Peyer's patch (tissue), 4 donors: ENCODE measurements around the gene ZNF784. TPM values are rescaled to one million over a fixed set of nuclear protein-coding genes. Genes with fewer than 3 reads are reported as not detected.

Source experiments
- DNase-seq, 3 donors: peaks; one replicate each; pipeline ENCODE4 v3.0.0-alpha.2; 2017 to 2019
- H3K27ac ChIP-seq, 4 donors: fragments of 200-600 bp; sonication (generic); one replicate each; pipeline ENCODE4 v1.5.1; 2016 to 2019
- H3K27me3 ChIP-seq, 2 donors: fragments of 200-600 bp; sonication (generic); one replicate each; pipeline ENCODE4 v1.5.1; 2019
- H3K36me3 ChIP-seq, 3 donors: fragments of 200-600 bp; sonication (generic); one replicate each; pipeline ENCODE4 v1.5.1; 2016 to 2019
- H3K4me1 ChIP-seq, 4 donors: fragments of 200-600 bp; sonication (generic); one replicate each; pipeline ENCODE4 v1.5.1; 2016 to 2019
- H3K4me3 ChIP-seq, 4 donors: fragments of 200-600 bp; sonication (generic); 1 replicate in 3 of 4; 2 replicates in 1 of 4; pipeline ENCODE4 v1.5.1; 2016 to 2019; ENCODE audit warnings: mild to moderate bottlenecking in 1 of 4
- H3K9me3 ChIP-seq, 4 donors: fragments of 200-600 bp; sonication (generic); one replicate each; pipeline ENCODE4 v1.5.1; 2016 to 2019; ENCODE audit warnings: mild to moderate bottlenecking in 1 of 4
- POLR2A ChIP-seq, 2 donors: fragments of 450-650 bp; IDR thresholded peaks; one replicate each; pipeline ENCODE4 v1.5.1; 2017; ENCODE audit warnings: antibody characterized with exemption in 2 of 2, mild to moderate bottlenecking in 2 of 2, moderate library complexity in 2 of 2
- total RNA-seq, 4 donors: library from RNA; depleted of rRNA; stranded (reverse); fragments of >200 nt; gene quantifications; one replicate each; pipeline ENCODE4 v1.1.0, GENCODE V29; 2016
- TF ChIP-seq, protein P1 (sequence below), 6 experiments: fragments of 450-650 bp in 4 of 6; fragments of 200-600 bp in 2 of 6; sonication (generic) in 1 of 6; IDR thresholded peaks; one replicate each; pipeline ENCODE4 v1.5.1; 2017 to 2019; ENCODE audit warnings: antibody characterized with exemption in 6 of 6, mild to moderate bottlenecking in 3 of 6, moderate library complexity in 1 of 6

The ZNF784 gene
- total RNA-seq, 4 donors from 2014 or later: 6.0 to 18.3 (median 12.3) TPM

DNA sequence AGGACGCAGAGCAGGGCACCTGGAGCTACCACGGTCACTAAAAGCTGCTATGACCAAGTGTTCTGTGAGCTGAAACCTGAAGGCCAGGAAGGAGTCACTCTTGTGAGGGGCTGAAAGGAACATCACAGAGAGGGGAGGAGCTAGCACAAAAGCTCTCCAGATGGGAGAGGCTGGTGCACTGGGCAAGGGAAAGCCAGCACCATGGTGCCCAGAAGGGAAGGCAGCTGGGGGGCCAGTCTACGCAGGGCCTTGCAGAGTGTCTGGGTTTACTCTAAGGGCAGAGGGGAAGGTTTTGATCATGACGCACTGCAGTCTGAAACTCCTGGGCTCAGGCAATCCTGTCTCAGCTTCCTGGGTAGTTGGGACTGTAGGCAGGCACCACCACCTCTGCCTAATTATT, 12.4 kb upstream of the ZNF784 start:
- H3K27me3 ChIP-seq: no peaks in the 10 kb centered on the region
- DNase-seq: no peak
- peaks cover 6 to 49% (median 13%) of the 10 kb centered on the region in 4 donors for H3K4me1 ChIP-seq
- no peak overlapping the region for H3K4me3 ChIP-seq
- H3K9me3 ChIP-seq: no peaks in the 10 kb centered on the region
- no peak overlapping the region for H3K27ac ChIP-seq
- peaks cover 0 to 6% (median 0%) of the 10 kb centered on the region in 3 donors for H3K36me3 ChIP-seq
- no peak for TF ChIP-seq POLR2A (IDR thresholded peaks at IDR 0.05)
- TF ChIP-seq, protein P1, sequence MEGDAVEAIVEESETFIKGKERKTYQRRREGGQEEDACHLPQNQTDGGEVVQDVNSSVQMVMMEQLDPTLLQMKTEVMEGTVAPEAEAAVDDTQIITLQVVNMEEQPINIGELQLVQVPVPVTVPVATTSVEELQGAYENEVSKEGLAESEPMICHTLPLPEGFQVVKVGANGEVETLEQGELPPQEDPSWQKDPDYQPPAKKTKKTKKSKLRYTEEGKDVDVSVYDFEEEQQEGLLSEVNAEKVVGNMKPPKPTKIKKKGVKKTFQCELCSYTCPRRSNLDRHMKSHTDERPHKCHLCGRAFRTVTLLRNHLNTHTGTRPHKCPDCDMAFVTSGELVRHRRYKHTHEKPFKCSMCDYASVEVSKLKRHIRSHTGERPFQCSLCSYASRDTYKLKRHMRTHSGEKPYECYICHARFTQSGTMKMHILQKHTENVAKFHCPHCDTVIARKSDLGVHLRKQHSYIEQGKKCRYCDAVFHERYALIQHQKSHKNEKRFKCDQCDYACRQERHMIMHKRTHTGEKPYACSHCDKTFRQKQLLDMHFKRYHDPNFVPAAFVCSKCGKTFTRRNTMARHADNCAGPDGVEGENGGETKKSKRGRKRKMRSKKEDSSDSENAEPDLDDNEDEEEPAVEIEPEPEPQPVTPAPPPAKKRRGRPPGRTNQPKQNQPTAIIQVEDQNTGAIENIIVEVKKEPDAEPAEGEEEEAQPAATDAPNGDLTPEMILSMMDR (IDR thresholded peaks at IDR 0.05): no peak

DNA sequence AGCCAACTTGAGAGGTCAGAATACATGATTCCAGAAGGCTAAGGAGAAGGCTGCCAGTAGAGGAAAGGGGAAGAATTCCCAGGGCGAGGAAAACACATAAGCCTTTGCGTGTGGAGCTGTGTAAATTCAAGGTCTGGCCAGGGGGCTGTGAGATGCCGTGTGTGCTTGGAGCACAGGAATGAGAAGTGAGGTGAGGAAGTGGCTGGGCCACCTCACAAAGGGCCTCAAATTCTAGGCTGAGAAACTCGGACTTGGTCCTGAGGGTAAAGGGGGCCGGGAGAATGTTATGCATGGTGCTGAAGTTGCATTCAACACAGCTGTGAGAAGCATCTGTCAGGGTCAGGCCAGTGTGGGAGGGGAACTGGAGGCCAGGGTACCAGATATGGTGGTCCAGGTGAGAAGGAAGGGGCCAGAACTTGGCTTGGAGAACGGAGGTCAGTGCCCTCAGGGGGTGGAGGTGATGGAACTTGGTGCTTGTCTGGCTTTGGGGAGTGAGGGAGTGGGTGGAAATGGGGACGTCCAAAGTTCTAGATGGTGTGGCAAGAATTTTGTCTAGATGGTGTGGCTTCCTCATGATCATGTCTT, 11.6 kb upstream of the ZNF784 start:
- H3K27me3 ChIP-seq: no peaks in the 10 kb centered on the region
- peak overlapping the region; percentile 64 to 98 (median 89) for H3K4me3 ChIP-seq
- H3K27ac ChIP-seq: peak overlapping the region; percentile 91 to 99 (median 96)
- H3K36me3 ChIP-seq: peaks cover 0 to 6% (median 0%) of the 10 kb centered on the region in 3 donors
- H3K9me3 ChIP-seq: no peaks in the 10 kb centered on the region
- TF ChIP-seq, protein P1 (IDR thresholded peaks at IDR 0.05): no peak
- no peak for DNase-seq
- peaks cover 6 to 44% (median 13%) of the 10 kb centered on the region in 4 donors for H3K4me1 ChIP-seq

DNA sequence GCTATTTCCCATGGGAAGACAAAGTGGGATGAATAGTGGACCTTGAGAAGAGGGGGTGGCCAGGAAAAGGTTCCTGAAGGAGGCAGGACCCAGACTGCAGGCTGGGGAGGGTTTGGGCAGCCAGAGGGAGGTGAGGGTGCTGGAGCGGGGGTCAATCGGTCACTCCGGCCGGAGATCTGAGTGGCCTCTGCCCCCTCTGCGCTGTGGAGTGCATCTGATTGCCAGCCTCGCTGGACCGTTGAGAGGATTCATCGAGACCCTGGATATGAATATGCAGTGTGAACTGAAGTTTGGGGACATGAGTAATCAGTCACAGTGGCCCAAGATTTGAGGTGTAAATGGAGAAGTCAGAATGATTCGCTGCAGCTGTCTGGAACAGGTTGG, 11.0 kb upstream of the ZNF784 start:
- no peak for DNase-seq
- H3K27ac ChIP-seq: peak overlapping the region; percentile 91 to 99 (median 96)
- peaks cover 0 to 6% (median 0%) of the 10 kb centered on the region in 3 donors for H3K36me3 ChIP-seq
- TF ChIP-seq, protein P1 (IDR thresholded peaks at IDR 0.05): no peak
- no peak for TF ChIP-seq POLR2A (IDR thresholded peaks at IDR 0.05)
- H3K27me3 ChIP-seq: no peaks in the 10 kb centered on the region
- H3K9me3 ChIP-seq: no peaks in the 10 kb centered on the region
- H3K4me3 ChIP-seq: peak overlapping the region; percentile 64 to 98 (median 89)
- H3K4me1 ChIP-seq: peaks cover 6 to 40% (median 13%) of the 10 kb centered on the region in 4 donors

DNA sequence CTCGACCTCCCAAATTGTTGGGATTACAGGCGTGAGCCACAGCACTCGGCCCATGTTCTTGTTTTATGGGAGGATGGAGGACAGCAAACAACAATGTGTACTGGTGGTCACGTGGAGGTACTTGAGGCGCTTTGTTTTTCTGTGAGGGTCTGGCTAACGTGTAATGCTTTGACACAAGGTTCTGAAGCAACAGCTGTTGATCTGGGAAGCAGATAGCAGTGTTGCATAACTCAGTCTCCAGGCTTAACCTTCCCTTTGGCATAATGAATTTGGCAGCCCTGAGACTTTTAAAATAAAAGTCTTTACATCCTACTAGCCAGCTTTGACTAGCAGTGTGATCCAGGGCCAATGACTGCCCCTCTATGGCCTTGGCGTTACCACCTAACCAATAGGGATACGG, 9.5 kb upstream of the ZNF784 start:
- Histone ChIP-seq H3K4me1 (peaks cover 6 to 30% (median 10%) of the 10 kb centered on the region in 4 donors), H3K4me3 (no peak overlapping the region)
- no peak for DNase-seq

DNA sequence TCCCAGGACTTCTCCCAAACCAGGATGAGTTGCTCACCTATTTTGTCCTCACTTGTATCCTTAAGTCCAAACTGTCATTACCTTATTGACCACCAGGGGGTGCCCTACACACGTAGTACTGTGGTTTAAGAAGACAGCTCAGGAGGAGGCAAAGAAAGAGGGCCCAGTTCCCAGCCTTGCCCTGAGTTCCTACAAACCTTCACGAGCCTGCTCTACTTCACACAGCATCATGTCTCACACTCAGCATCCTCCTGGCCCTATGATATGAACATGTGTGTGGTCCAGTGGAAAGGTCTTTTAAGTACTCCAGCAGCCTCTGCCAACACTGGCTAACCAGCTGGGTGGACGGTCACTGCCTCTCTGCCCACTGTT, 8.1 kb upstream of the ZNF784 start:
- DNase-seq: peak; percentile 54 to 100 (median 98)
- no peaks in the 10 kb centered on the region for H3K27me3 ChIP-seq
- no peaks in the 10 kb centered on the region for H3K36me3 ChIP-seq
- no peak overlapping the region for H3K27ac ChIP-seq
- H3K4me3 ChIP-seq: no peak overlapping the region
- peaks cover 6 to 19% (median 10%) of the 10 kb centered on the region in 4 donors for H3K4me1 ChIP-seq
- H3K9me3 ChIP-seq: no peaks in the 10 kb centered on the region
- TF ChIP-seq, protein P1 (IDR thresholded peaks at IDR 0.05): peak; percentile 86 to 98 (median 94)
- TF ChIP-seq POLR2A (IDR thresholded peaks at IDR 0.05): no peak

More for the DNA sequence above, 9.5 kb upstream of the ZNF784 start:
- H3K27me3 ChIP-seq: no peaks in the 10 kb centered on the region
- TF ChIP-seq, protein P1 (IDR thresholded peaks at IDR 0.05): no peak
- no peak for TF ChIP-seq POLR2A (IDR thresholded peaks at IDR 0.05)
- H3K9me3 ChIP-seq: no peaks in the 10 kb centered on the region
- peaks cover 0 to 6% (median 0%) of the 10 kb centered on the region in 3 donors for H3K36me3 ChIP-seq
- peak overlapping the region in 2 of 4 donors; percentile 56 to 91 for H3K27ac ChIP-seq
